ENCODE results near the gene AFF1.
A peak's percentile ranks its signal among the peaks of the same experiment; 100 is the strongest.
"Not testable (repeated sequence)": the region's sequence is repeated elsewhere in the genome, so short reads cannot be mapped to it uniquely, and the experiment has no call there.

The AFF1 gene

GRCh38 chr4:87017580-87018342 is 83.0 kb downstream of the AFF1 start:
- peak; percentile 62 for DNase-seq

- DNase-seq = no peak
Observed at GRCh38 chr4:87018753-87019152, 83.9 kb downstream of the AFF1 start.

GRCh38 chr4:87019246-87019791 is 84.5 kb downstream of the AFF1 start:
- DNase-seq = no peak

GRCh38 chr4:87019898-87020297 is 85.1 kb downstream of the AFF1 start:
- no peak for DNase-seq

GRCh38 chr4:87024201-87024600 is 89.4 kb downstream of the AFF1 start:
- peak; percentile 83 for DNase-seq

GRCh38 chr4:87025023-87025613 is 90.3 kb downstream of the AFF1 start:
- no peak for DNase-seq

- DNase-seq = no peak
Observed at GRCh38 chr4:87025614-87026041, 90.8 kb downstream of the AFF1 start.

- DNase-seq = peak; percentile 60
Observed at GRCh38 chr4:87026800-87027495, 92.1 kb downstream of the AFF1 start.

- DNase-seq = no peak
Observed at GRCh38 chr4:87029356-87029755, 94.5 kb downstream of the AFF1 start.

GRCh38 chr4:87030124-87030523 is 95.3 kb downstream of the AFF1 start:
- no peak for DNase-seq

GRCh38 chr4:87030755-87031441 is 96.1 kb downstream of the AFF1 start:
- no peak for DNase-seq

GRCh38 chr4:87031920-87032319 is 97.1 kb downstream of the AFF1 start:
- DNase-seq = no peak

- no peak for DNase-seq
Observed at GRCh38 chr4:87032884-87033533, 98.2 kb downstream of the AFF1 start.

- no peak for DNase-seq
Observed at GRCh38 chr4:87033902-87034301, 99.1 kb downstream of the AFF1 start.

GRCh38 chr4:87034527-87034926 is 99.7 kb downstream of the AFF1 start:
- no peak for DNase-seq

- no peak for DNase-seq
Observed at GRCh38 chr4:87035881-87036509, 101.2 kb downstream of the AFF1 start.

GRCh38 chr4:87036713-87037112 is 101.9 kb downstream of the AFF1 start:
- DNase-seq = no peak

- DNase-seq = not testable (repeated sequence)
Observed at GRCh38 chr4:87037171-87037570, 102.4 kb downstream of the AFF1 start.

GRCh38 chr4:87037671-87038334 is 103.0 kb downstream of the AFF1 start:
- DNase-seq = no peak

GRCh38 chr4:87038837-87039615 is 104.2 kb downstream of the AFF1 start:
- DNase-seq = peak; percentile 62

GRCh38 chr4:87041141-87041540 is 106.3 kb downstream of the AFF1 start:
- DNase-seq = peak; percentile 43

Data from suppressor macrophage treated with lipopolysaccharide for 4 hours (primary cell).